HG02970 (cell line): ENCODE data around the gene SAT2.
"Not testable (repeated sequence)": the region's sequence is repeated elsewhere in the genome, so short reads cannot be mapped to it uniquely, and the experiment has no call there.

Experiments used
- ATAC-seq: cut with Tn5 transposase; IDR thresholded peaks from one replicate; pipeline ENCODE4 v1.9.1; 2021; ENCODE audit warnings: mild to moderate bottlenecking, moderate library complexity, moderate number of reproducible peaks; ENCODE audit not compliant: unreplicated experiment, low FRiP score

Gene SAT2

GRCh38 chr17:7627250-7628121 lies at the start of gene SAT2:
Gene SAT2 (minus strand): TSS chr17:7627821. CDS start chr17:7627635, 186 bp downstream.
- peak; percentile 67 for ATAC-seq

- ATAC-seq: no peak
Measured at GRCh38 chr17:7676533-7676932, 48.9 kb upstream of the SAT2 start.

- ATAC-seq: no peak
Measured at GRCh38 chr17:7674934-7675333, 47.3 kb upstream of the SAT2 start.

- no peak for ATAC-seq
Measured at GRCh38 chr17:7673239-7673638, 45.6 kb upstream of the SAT2 start.

GRCh38 chr17:7668482-7668881 lies 40.9 kb upstream of the SAT2 start:
- no peak for ATAC-seq

- no peak for ATAC-seq
Measured at GRCh38 chr17:7667656-7668406, 40.2 kb upstream of the SAT2 start.

GRCh38 chr17:7656958-7657609 lies 29.5 kb upstream of the SAT2 start:
- no peak for ATAC-seq

GRCh38 chr17:7655541-7655840 lies 27.9 kb upstream of the SAT2 start:
- no peak for ATAC-seq

- no peak for ATAC-seq
Measured at GRCh38 chr17:7654832-7655540, 27.4 kb upstream of the SAT2 start.

- ATAC-seq: no peak
Measured at GRCh38 chr17:7652388-7653356, 25.1 kb upstream of the SAT2 start.

- ATAC-seq: no peak
Measured at GRCh38 chr17:7651665-7652387, 24.2 kb upstream of the SAT2 start.

GRCh38 chr17:7651097-7651664 lies 23.6 kb upstream of the SAT2 start:
- ATAC-seq: no peak

GRCh38 chr17:7650509-7651096 lies 23.0 kb upstream of the SAT2 start, which contains the start of gene ATP1B2:
Gene ATP1B2 (plus strand): TSS chr17:7650926. CDS start chr17:7651519, 593 bp downstream.
- ATAC-seq: no peak

- no peak for ATAC-seq
Measured at GRCh38 chr17:7647018-7647417, 19.4 kb upstream of the SAT2 start.

GRCh38 chr17:7646457-7646856 lies 18.8 kb upstream of the SAT2 start:
- ATAC-seq: no peak

GRCh38 chr17:7644775-7645174 lies 17.2 kb upstream of the SAT2 start:
- no peak for ATAC-seq

GRCh38 chr17:7641635-7642034 lies 14.0 kb upstream of the SAT2 start:
- ATAC-seq: not testable (repeated sequence)

- ATAC-seq: no peak
Measured at GRCh38 chr17:7640783-7641182, 13.2 kb upstream of the SAT2 start.
